ENCODE results near the gene CAMTA1. TPM values are rescaled to one million over a fixed set of nuclear protein-coding genes. Genes with fewer than 3 reads are reported as not detected.

CAMTA1 gene
- total RNA-seq, 1 experiment from 2014 or later, result 50.3 TPM

- H3K27ac Mint-ChIP-seq (ENCODE audit: unreplicated experiment), result no peak overlapping the region
- peaks cover 22% of the 10 kb centered on the region for H3K27me3 Mint-ChIP-seq (ENCODE audit: unreplicated experiment)
- no peaks in the 10 kb centered on the region for H3K9me3 Mint-ChIP-seq (ENCODE audit: low read depth, unreplicated experiment)
- no peaks in the 10 kb centered on the region for H3K36me3 Mint-ChIP-seq (ENCODE audit: insufficient read depth, unreplicated experiment)
- intact Hi-C loops (cut with micrococcal nuclease; ENCODE audit: unreplicated experiment), result no loop called here
- BruUV-seq (replicated peaks), result no TSS peak
- DNase-seq, result no peak
- no peaks in the 10 kb centered on the region for H3K4me1 Mint-ChIP-seq (ENCODE audit: low read depth, unreplicated experiment)
- no peak for TF ChIP-seq CTCF (IDR thresholded peaks at IDR 0.05; ENCODE audit: unreplicated experiment)
- CTCF ChIA-PET, result no interaction called here
- H3K4me3 Mint-ChIP-seq (ENCODE audit: low read depth, unreplicated experiment), result no peak overlapping the region
Measured at GRCh38 chr1:7538849-7539768, 753.9 kb downstream of the CAMTA1 start.

- Mint-ChIP-seq H3K27ac (ENCODE audit: unreplicated experiment) (no peak overlapping the region), H3K36me3 (ENCODE audit: insufficient read depth, unreplicated experiment) (no peaks in the 10 kb centered on the region), H3K4me1 (ENCODE audit: low read depth, unreplicated experiment) (no peaks in the 10 kb centered on the region), H3K4me3 (ENCODE audit: low read depth, unreplicated experiment) (no peak overlapping the region), H3K27me3 (ENCODE audit: unreplicated experiment) (peaks cover 16% of the 10 kb centered on the region), H3K9me3 (ENCODE audit: low read depth, unreplicated experiment) (no peaks in the 10 kb centered on the region)
- no TSS peak for BruUV-seq (replicated peaks)
- DNase-seq, result peak; percentile 62
- TF ChIP-seq CTCF (IDR thresholded peaks at IDR 0.05; ENCODE audit: unreplicated experiment), result peak; percentile 43
- CTCF ChIA-PET, result no interaction called here
- intact Hi-C loops (cut with micrococcal nuclease; ENCODE audit: unreplicated experiment), result no loop called here
Measured at GRCh38 chr1:7539769-7540175, 754.5 kb downstream of the CAMTA1 start.

- Mint-ChIP-seq H3K9me3 (ENCODE audit: low read depth, unreplicated experiment) (no peaks in the 10 kb centered on the region), H3K4me3 (ENCODE audit: low read depth, unreplicated experiment) (no peak overlapping the region), H3K4me1 (ENCODE audit: low read depth, unreplicated experiment) (no peaks in the 10 kb centered on the region), H3K27me3 (ENCODE audit: unreplicated experiment) (peaks cover 11% of the 10 kb centered on the region), H3K36me3 (ENCODE audit: insufficient read depth, unreplicated experiment) (no peaks in the 10 kb centered on the region), H3K27ac (ENCODE audit: unreplicated experiment) (no peak overlapping the region)
- no TSS peak for BruUV-seq (replicated peaks)
- intact Hi-C loops (cut with micrococcal nuclease; ENCODE audit: unreplicated experiment), result no loop called here
- CTCF ChIA-PET, result no interaction called here
- no peak for DNase-seq
- TF ChIP-seq CTCF (IDR thresholded peaks at IDR 0.05; ENCODE audit: unreplicated experiment), result no peak
Measured at GRCh38 chr1:7540816-7541215, 755.6 kb downstream of the CAMTA1 start.

- intact Hi-C loops (cut with micrococcal nuclease; ENCODE audit: unreplicated experiment), result no loop called here
- DNase-seq, result no peak
- H3K4me1 Mint-ChIP-seq (ENCODE audit: low read depth, unreplicated experiment), result no peaks in the 10 kb centered on the region
- no peak overlapping the region for H3K4me3 Mint-ChIP-seq (ENCODE audit: low read depth, unreplicated experiment)
- CTCF ChIA-PET, result no interaction called here
- H3K27ac Mint-ChIP-seq (ENCODE audit: unreplicated experiment), result no peak overlapping the region
- no TSS peak for BruUV-seq (replicated peaks)
- no peaks in the 10 kb centered on the region for H3K9me3 Mint-ChIP-seq (ENCODE audit: low read depth, unreplicated experiment)
- H3K27me3 Mint-ChIP-seq (ENCODE audit: unreplicated experiment), result peaks cover 6% of the 10 kb centered on the region
- H3K36me3 Mint-ChIP-seq (ENCODE audit: insufficient read depth, unreplicated experiment), result no peaks in the 10 kb centered on the region
- no peak for TF ChIP-seq CTCF (IDR thresholded peaks at IDR 0.05; ENCODE audit: unreplicated experiment)
Measured at GRCh38 chr1:7541629-7542028, 756.4 kb downstream of the CAMTA1 start.
